ENCODE results near the gene WDR31. TPM values are rescaled to one million over a fixed set of nuclear protein-coding genes. Genes with fewer than 3 reads are reported as not detected.
"Not testable (repeated sequence)": the region's sequence is repeated elsewhere in the genome, so short reads cannot be mapped to it uniquely, and the experiment has no call there.

WDR31 gene
- total and polyA plus RNA-seq, 2 experiments from 2014 or later, result 0.97 to 3.1 TPM

- DNase-seq, result no peak
- TF ChIP-seq EZH2 (IDR thresholded peaks at IDR 0.05; ENCODE audit: insufficient read depth, poor library complexity, severe bottlenecking) (no peak), EZH2phosphoT487 (IDR thresholded peaks at IDR 0.05; ENCODE audit: insufficient read depth, low read depth) (no peak)
Observed at GRCh38 chr9:113296796-113297558, 43.1 kb downstream of the WDR31 start.

DNA sequence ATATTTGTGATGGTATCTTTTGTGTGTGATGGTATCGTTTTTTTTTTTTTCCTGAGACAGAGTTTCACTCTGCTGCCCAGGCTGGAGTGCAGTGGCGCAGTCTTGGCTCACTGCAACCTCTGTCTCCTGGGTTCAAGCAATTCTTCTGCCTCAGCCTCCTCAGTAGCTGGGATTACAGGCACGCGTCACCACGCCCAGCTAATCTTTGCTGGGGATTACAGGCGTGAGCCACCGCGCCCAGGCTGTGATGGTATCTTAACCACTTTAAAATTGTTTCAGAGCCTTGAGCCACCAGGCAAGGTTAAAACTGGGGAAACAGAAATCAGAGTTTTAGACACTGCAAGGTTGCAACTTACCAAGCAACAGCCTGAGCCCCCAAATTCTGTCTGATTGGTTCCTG, 43.8 kb downstream of the WDR31 start:
- H3K36me3 ChIP-seq (ENCODE audit: low read depth), result peaks cover 14% of the 10 kb centered on the region
- H2AFZ ChIP-seq; in situ Hi-C loops (cut with MboI); H3K4me3 ChIP-seq; H3K27ac ChIP-seq; H3K27me3 ChIP-seq (replicated peaks; ENCODE audit: insufficient read depth); H3K9ac ChIP-seq; H3K79me2 ChIP-seq (ENCODE audit: insufficient read depth); H3K9me3 ChIP-seq (ENCODE audit: low read depth); H3K4me2 ChIP-seq (ENCODE audit: unreplicated experiment); H3K9me2 ChIP-seq (ENCODE audit: insufficient read depth); DNase-seq; H4K20me1 ChIP-seq (ENCODE audit: insufficient read depth): not testable (repeated sequence)
- 90% methylated on average over 8 of the region's 8 CpGs for WGBS, 2 experiments (ENCODE audit: low coverage in 1 of 2, low lambda C conversion rate in 2 of 2, missing lambda C conversion rate in 2 of 2)
- peaks cover 28% of the 10 kb centered on the region for H3F3A ChIP-seq (ENCODE audit: insufficient read depth)
- H3K4me1 ChIP-seq (ENCODE audit: insufficient read depth), result peaks cover 17% of the 10 kb centered on the region

More at GRCh38 chr9:113296796-113297558, 43.1 kb downstream of the WDR31 start:
- Histone ChIP-seq H3K27ac (no peak overlapping the region), H3K4me1 (ENCODE audit: insufficient read depth) (peaks cover 17% of the 10 kb centered on the region), H3K4me2 (ENCODE audit: unreplicated experiment) (no peak overlapping the region), H3K4me3 (no peak overlapping the region), H3F3A (ENCODE audit: insufficient read depth) (peaks cover 21% of the 10 kb centered on the region), H3K9me3 (ENCODE audit: low read depth) (no peaks in the 10 kb centered on the region), H3K27me3 (replicated peaks; ENCODE audit: insufficient read depth) (no peaks in the 10 kb centered on the region), H4K20me1 (ENCODE audit: insufficient read depth) (no peaks in the 10 kb centered on the region), H3K79me2 (ENCODE audit: insufficient read depth) (no peaks in the 10 kb centered on the region), H3K9ac (no peak overlapping the region), H2AFZ (no peak overlapping the region), H3K9me2 (ENCODE audit: insufficient read depth) (no peaks in the 10 kb centered on the region), H3K36me3 (ENCODE audit: low read depth) (peaks cover 9% of the 10 kb centered on the region)
- 51 to 55% methylated on average over 9 of the region's 9 CpGs for WGBS, 2 experiments (ENCODE audit: low coverage in 1 of 2, low lambda C conversion rate in 2 of 2, missing lambda C conversion rate in 2 of 2)
- in situ Hi-C loops (cut with MboI), result no loop called here

DNA sequence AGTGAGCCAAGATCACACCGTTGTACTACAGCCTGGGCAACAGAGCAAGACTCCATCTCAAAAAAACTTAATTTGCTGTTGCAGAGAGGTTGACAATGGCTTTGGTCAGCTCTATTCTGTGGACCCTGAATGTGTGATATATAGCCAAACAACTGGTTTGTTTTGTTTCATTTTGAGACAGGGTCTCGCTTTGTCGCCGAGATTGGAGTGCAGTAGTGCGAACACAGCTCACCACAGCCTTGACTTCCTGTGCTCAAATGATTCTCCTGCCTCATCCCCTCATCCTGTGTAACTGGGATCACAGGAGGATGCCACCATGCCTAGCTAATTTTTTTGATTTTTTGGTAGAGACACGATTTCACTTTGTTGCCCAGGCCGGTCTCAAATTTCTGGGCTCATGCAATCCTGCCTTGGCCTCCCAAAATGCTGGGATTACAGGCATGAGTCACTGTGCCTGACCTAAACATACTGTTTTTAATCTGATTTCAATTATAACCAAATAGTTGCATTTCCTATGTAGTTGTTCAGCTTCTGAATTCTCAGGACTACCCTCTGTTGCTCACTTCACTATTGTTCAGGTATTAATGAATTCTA, 46.7 kb downstream of the WDR31 start:
- TF ChIP-seq EZH2phosphoT487 (IDR thresholded peaks at IDR 0.05; ENCODE audit: insufficient read depth, low read depth) (no peak), EZH2 (IDR thresholded peaks at IDR 0.05; ENCODE audit: insufficient read depth, poor library complexity, severe bottlenecking) (no peak)
- Histone ChIP-seq H3K4me3 (0 out of 2 replicates have a peak overlapping the region, but pooled peaks have one; percentile 0), H3K9ac (peak overlapping the region; percentile 44; the same call in 1 of the 2 replicates), H3F3A (ENCODE audit: insufficient read depth) (peaks cover 36% of the 10 kb centered on the region), H3K27ac (peak overlapping the region; percentile 72), H4K20me1 (ENCODE audit: insufficient read depth) (no peaks in the 10 kb centered on the region), H2AFZ (peak overlapping the region; percentile 28; the same call in 1 of the 2 replicates), H3K79me2 (ENCODE audit: insufficient read depth) (no peaks in the 10 kb centered on the region; the same call in 1 of the 2 replicates), H3K4me1 (ENCODE audit: insufficient read depth) (peaks cover 17% of the 10 kb centered on the region), H3K36me3 (ENCODE audit: low read depth) (peaks cover 38% of the 10 kb centered on the region), H3K9me2 (ENCODE audit: insufficient read depth) (no peaks in the 10 kb centered on the region), H3K9me3 (ENCODE audit: low read depth) (no peaks in the 10 kb centered on the region), H3K27me3 (replicated peaks; ENCODE audit: insufficient read depth) (no peaks in the 10 kb centered on the region), H3K4me2 (ENCODE audit: unreplicated experiment) (peak overlapping the region; percentile 32)
- DNase-seq, result peak; percentile 71
- 72 to 74% methylated on average over 7 of the region's 7 CpGs for WGBS, 2 experiments (ENCODE audit: low coverage in 1 of 2, low lambda C conversion rate in 2 of 2, missing lambda C conversion rate in 2 of 2)
- in situ Hi-C loops (cut with MboI), result no loop called here

DNA sequence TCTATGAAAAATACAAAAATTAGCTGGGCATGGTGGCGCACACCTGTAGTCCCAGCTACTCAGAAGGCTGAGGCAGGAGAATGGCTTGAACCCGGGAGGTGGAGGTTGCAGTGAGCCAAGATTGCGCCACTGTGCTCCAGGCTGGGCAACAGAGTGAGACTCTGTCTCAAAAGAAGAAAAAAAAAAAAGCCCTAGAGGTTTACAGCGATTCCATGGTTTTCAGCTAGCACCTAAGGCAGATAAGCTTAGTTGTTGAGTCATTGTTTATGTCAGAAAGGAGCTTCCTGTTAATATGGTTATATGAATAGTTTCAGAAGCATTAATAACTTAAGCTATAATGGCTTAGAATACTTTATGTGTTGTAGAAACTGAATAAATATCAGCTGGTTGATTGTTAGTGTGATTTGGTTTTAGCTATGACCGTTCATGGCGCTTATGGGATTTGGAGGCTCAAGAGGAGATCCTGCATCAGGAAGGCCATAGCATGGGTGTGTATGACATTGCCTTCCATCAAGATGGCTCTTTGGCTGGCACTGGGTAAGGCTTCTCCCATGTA, 49.9 kb downstream of the WDR31 start:
- Histone ChIP-seq H3K9me2 (ENCODE audit: insufficient read depth) (no peaks in the 10 kb centered on the region), H3K9ac (no peak overlapping the region), H4K20me1 (ENCODE audit: insufficient read depth) (no peaks in the 10 kb centered on the region), H3K4me1 (ENCODE audit: insufficient read depth) (peaks cover 17% of the 10 kb centered on the region), H3K27me3 (replicated peaks; ENCODE audit: insufficient read depth) (no peaks in the 10 kb centered on the region), H3K36me3 (ENCODE audit: low read depth) (peaks cover 66% of the 10 kb centered on the region), H2AFZ (no peak overlapping the region), H3K79me2 (ENCODE audit: insufficient read depth) (no peaks in the 10 kb centered on the region; the same call in 1 of the 2 replicates), H3K9me3 (ENCODE audit: low read depth) (no peaks in the 10 kb centered on the region), H3F3A (ENCODE audit: insufficient read depth) (peaks cover 36% of the 10 kb centered on the region), H3K4me2 (ENCODE audit: unreplicated experiment) (no peak overlapping the region), H3K27ac (no peak overlapping the region), H3K4me3 (no peak overlapping the region)
- DNase-seq, result no peak
- TF ChIP-seq EZH2phosphoT487 (IDR thresholded peaks at IDR 0.05; ENCODE audit: insufficient read depth, low read depth) (no peak), EZH2 (IDR thresholded peaks at IDR 0.05; ENCODE audit: insufficient read depth, poor library complexity, severe bottlenecking) (no peak)
- in situ Hi-C loops (cut with MboI), result no loop called here
- 97 to 100% methylated on average over 6 of the region's 6 CpGs for WGBS, 2 experiments (ENCODE audit: low coverage in 1 of 2, low lambda C conversion rate in 2 of 2, missing lambda C conversion rate in 2 of 2)
